Measurements from ENCODE around the gene TSPAN18.

GRCh38 chr11:44805596-44805995, 78.8 kb downstream of the TSPAN18 start:
- TF ChIP-seq POLR2A (IDR thresholded peaks at IDR 0.05) (no peak), CTCF (IDR thresholded peaks at IDR 0.05) (no peak)
